ENCODE measurements around the gene COQ9.
"Not testable (repeated sequence)": the region's sequence is repeated elsewhere in the genome, so short reads cannot be mapped to it uniquely, and the experiment has no call there.

Gene COQ9

DNA sequence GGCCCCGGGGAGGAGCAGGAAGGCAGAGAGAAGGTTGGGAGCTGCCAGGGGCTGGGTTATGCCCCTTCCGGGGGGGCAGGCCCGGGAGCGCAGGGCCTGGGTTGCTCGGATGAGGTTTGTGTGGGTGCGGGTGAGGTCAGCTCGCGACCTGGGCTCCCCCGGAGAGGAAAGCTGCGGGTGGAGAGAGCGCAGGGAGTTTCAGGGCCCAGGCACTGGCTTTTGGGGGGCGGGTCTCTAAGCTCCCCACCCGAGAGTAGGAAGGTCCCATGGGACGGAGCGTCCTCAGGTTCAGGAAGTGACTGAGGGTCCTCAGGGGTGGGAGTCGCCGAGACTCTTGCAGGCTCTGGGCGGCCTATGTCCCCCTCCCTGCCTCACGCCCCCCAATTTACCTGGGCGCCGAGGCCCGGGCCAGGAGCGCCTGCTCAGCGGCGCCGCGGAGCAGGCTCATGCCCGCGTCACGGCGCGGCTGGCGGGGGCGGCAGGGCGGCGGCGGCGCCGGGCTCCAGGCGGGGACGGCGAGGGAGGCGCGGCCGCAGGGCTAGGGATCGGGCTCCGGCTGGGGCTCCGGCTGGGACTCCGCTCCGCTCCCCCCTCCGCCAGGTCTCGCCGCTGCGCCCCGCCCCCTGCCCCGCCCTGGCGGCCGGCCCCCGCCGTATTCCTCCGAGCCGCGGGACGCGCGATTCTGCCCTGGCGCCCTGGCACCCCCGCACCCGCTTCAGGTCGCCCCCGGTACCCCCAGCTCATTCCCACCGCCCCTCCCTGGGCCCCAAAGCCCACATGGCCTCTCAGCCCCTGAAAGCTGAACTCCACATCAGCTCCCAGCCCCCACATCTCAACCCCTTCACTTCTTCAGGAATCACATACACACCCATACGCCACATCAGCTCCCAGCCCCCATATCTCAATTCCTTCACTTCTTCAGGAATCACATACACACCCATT, 38.9 kb downstream of the COQ9 start, which contains the start of gene DOK4:
DOK4 (minus strand) TSS at position 578 of the 942 bp plus-strand sequence. CDS start 6,986 bp downstream, outside the sequence.
- peak; percentile 65 for DNase-seq (ENCODE audit: low read depth)

DNA sequence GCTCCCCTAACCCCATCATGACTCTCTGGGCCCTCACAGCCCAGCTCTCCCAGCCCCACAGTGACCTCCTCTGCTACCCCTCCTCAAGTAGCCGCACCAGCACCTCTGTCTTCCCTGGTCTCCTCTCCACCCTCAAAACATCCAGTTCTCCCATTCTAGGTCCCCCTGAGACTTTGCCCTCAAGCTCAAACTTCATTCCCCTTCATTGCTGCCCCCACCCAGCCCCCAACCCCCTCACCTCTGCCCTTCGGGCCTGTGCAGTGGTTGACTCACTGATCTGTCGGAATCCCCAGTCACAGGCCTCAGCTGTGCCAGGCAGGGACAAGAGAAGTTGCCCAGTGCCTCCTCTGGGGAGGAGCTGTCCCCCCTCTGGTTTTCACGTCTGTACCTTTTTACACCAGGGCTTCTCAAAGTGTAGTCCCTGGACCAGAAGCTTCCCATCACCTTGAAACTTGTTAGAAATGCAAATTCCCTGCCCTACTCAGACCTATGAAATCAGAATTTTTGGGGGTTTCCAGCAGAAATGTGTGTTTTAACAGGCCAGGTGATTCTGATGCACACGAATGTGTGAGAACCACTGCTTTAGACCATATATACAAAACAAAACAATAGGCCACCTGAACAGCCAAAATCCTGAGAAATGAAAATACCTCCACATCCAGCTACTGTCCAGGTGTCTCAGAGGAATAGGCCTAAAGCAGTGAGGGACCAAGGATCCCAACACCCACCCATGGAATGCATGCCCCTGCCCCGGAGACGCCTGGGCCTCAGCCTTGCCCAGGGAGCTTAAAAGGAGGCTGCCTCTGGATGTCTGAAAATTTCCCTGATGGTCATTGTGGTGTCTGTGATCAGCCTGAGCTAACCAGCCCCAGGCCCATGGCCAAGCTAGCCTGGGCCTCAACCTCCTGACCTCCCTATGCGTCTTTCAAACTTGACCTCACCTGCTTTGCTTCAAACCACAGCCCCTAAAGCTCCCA, 39.9 kb downstream of the COQ9 start:
- DNase-seq (ENCODE audit: low read depth), result no peak

- no peak for DNase-seq (ENCODE audit: low read depth)
Observed at GRCh38 chr16:57489229-57489628, 42.0 kb downstream of the COQ9 start.

- no peak for DNase-seq (ENCODE audit: low read depth)
Observed at GRCh38 chr16:57493767-57494166, 46.5 kb downstream of the COQ9 start.

DNA sequence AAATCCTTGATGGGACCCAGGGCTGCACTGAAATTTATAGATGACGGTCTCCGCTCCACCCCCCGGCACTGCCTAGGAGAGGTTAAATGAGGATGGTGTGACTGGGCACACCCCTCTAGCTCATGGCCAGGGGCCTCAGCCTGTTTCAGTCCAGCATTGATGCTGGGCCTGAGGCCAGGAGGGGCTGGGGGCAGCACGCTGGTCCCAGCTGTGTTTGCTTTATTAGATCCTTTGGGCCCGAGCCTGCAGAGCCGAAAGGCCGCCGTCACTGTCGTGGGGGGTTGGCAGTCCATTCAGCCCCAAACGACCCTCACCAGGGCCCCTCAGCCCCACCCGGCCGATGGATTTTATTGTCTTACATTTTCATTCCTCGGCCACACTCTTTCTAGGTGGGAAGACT, 49.8 kb downstream of the COQ9 start:
- no peak for DNase-seq (ENCODE audit: low read depth)

DNA sequence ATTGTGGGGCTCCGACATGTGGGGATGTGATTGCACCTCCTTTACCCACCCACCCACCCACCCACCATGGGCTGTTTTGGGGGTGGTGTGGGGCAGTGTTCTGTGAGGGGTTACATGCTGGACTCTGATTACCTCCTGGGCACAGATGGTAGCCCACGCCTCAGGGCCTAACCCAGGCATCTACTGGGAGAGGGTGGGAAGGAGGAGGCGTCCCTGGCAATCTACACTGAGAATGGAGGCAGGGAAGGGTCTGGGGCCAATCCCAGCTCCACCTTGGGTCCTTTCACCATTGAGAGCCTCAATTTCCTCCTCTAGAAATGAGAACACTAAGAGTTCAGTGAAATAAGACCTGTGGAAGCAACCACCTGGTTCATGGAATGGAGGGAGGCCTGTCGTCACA, 50.8 kb downstream of the COQ9 start:
- DNase-seq (ENCODE audit: low read depth), result no peak

GRCh38 chr16:57499941-57500340, 52.7 kb downstream of the COQ9 start:
- DNase-seq (ENCODE audit: low read depth), result not testable (repeated sequence)

GRCh38 chr16:57500578-57501111, 53.4 kb downstream of the COQ9 start:
- no peak for DNase-seq (ENCODE audit: low read depth)

- DNase-seq (ENCODE audit: low read depth), result no peak
Observed at GRCh38 chr16:57501492-57501891, 54.2 kb downstream of the COQ9 start.

DNA sequence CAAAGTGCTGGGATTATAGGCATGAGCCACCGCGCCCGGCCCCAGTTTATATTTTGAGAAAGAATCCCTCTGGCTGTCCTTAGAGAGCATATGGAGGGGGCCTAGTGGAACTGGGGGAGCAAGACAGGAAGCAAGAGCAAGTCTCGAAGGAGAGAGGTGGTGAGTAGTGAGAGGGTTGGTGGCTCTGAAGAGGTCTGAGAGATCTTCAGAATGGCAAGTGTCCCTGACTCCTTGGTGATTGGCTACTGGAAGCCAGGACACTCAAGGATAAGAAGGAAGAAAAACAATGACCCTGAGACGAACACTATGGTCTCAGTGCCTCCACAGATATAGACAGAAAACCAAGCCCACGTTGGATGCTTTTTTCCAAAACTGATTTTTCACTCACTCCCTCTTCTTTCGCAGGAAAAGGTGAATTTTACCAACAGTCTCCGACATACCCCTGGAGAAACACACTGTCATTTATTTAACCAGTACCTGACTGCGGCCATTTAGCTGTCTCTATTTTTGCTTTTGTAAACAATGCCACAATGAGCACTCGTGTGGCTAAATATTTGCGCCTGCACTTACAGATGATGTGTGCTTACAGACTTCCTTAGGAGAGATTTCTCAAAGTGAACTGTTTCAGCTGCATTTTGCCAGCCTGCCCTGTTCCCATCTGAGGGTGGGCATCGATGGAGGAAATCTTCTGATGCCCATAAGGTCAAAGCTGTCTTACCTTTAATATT, 54.9 kb downstream of the COQ9 start:
- DNase-seq (ENCODE audit: low read depth), result no peak

GRCh38 chr16:57503366-57503765, 56.1 kb downstream of the COQ9 start:
- no peak for DNase-seq (ENCODE audit: low read depth)

DNA sequence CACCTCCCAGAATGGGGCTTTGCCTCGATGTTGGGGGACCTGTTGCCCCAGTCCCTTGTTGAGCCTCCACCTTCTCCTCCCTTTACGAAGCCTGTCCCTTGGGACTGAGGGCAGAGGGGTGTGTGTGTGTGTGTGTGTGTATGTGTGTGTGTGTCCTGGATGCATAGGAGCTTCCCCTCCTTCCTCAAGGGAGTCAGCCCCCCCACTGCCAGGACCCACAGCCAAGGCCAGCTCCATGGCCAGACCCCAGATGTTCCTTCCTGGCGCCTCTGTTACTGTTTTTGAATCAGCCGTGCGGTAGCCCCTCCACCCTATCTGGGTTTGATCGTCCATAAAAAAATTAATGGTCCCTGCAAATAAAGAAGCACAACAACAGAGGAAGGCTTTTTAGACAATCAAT, 56.7 kb downstream of the COQ9 start:
- DNase-seq (ENCODE audit: low read depth), result no peak

GRCh38 chr16:57504491-57504890, 57.2 kb downstream of the COQ9 start:
- no peak for DNase-seq (ENCODE audit: low read depth)

- DNase-seq (ENCODE audit: low read depth), result no peak
Observed at GRCh38 chr16:57505169-57505568, 57.9 kb downstream of the COQ9 start.

DNA sequence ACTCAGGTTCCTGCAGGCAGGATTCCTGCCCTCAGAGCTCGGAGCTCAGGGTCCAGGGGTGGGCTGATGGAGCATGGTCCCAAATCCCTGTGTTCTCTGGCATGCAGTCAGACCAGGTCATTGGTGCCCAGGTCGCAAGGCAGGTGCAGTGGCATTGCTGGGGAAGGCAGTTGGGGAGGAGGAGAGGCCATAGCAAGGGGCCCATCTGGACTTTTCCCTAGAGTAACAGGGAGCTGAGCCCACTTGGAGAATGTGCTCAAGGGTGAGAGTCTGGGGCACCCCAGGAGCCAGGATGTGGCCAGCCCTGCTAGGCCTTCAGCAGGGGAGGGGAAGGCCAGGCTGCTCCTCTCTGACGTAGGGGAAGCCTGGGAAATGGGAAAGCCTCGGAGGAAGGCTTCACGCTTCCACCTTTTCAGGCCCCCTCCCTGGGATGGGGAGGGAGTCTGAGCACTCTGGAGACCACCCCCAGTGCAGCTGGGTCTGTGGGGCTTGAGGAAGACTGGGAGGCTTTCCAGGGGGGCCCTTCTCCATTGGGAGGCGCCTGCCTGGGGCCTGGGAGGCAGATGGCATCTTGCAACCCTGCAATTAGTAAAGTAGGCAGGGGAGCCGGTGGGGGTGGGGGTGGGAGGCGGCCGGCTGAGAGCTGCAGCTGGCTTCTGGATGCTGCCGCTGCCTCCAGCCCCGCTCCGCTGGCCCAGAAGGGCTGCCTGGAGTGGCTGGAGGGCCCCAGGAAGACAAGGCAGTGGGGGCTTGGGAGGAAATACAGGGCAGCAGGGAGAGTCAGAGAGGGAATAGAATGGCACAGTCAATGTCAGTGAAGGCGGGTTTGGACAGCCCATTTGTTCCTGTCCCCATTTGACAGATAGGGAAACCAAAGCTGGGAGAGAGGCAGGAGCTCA, 60.1 kb downstream of the COQ9 start:
- no peak for DNase-seq (ENCODE audit: low read depth)

DNA sequence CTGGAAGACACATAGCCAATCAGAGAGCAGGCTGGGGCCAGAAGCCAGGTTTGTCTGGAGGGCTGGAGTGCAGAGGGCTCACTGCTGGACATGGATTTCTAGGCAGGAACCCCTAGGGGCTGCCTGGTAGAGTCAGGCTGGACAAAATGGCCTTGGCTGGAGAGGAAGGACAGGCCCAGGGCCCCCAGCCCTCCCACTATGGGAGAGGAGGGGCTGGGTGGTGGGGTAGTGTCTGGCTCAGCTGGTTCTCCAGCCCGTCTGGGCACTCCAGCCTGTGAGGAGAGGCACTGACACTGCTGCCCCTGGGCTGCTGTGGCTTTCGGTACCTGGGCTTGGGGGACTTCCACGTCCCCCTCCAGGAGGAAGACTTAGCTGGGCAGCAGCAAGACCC, 60.8 kb downstream of the COQ9 start:
- DNase-seq (ENCODE audit: low read depth), result no peak

DNA sequence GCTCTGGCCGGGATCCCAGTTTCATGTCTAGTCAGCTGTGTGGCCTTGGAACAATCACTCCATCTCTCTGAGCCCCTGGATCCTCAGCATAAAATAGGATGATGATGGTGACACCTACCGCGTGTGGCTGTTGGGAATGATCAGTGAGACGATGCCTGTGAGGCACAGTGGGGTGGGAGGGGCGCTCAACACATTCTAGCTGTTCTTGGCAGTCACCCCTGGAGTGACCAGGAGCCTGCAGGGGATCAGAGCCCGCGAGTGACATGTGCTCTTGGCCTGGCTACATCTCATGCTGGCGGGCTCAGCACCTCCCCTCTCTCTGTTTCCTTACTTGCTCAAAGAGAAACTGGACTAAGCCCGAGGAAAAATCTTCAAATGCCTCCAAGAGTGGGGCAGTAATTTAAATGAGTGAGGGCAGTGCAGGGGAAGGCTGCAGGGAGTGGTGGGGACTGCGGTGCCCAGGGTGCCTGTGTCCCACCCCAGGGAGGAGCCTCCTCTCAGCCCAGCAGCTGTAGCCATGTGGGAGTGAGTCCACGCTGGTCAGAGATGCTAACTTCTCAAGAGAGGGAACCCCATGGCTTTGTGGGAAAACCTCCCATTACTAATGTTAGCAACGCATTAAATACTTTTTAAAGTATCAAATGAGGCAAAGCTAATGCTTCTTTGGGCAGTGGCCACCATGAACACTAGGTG, 62.1 kb downstream of the COQ9 start:
- DNase-seq (ENCODE audit: low read depth), result no peak

DNA sequence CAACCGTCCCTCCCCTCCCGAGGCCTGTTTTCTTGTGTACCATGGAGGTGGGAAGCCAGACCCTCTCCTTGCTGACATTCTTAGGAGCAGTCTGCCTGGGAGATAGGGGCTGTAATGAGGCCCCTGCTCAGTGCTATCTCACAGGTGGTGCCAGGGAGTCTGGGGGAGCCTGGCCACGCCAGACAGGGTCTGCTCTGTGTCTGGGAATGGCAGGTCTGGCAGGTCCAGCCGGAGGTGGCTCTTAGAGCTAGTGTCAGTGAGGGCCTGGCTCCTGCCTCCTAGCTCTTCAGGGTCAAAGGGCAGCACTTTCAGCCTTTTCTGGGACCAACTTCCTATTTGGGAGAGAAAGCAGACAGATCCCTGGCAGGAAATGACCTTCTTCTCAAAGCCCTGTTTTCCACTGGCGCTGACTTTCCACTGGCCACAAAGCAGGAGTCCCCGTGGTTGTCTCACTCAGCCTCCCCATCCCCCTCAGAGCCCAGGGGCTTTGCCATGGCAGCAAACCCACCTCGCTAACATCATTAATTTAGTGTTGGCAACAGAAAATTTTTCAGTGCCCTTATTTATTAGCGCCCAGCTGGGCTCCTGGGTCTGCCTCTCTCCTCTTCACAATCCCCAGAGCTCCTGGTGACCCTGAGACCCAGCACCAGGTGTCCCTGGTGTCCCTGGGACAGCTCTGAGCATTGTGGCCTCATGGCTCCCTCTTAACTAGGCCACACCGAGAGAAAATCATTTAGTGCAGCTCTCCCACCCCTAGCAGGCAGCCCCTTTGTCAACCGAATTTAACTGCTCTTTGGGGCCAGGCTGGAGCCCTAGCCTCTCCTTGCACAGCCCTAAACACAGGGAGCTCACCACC, 63.0 kb downstream of the COQ9 start:
- DNase-seq (ENCODE audit: low read depth), result no peak

Data from activated gamma-delta T cell treated with anti-CD3 and anti-CD28 coated beads, Interleukin-2, amount 50 U/mL, for 16 hours (primary cell).